OCI-LY1 (cell line): ENCODE results near the gene BORCS8.

Source experiments
- CTCF ChIP-seq: fragments of 200-600 bp; sonication (generic), shearing (Covaris generic); IDR thresholded peaks from 2 replicates; pipeline ENCODE4 v1.5.1; 2017; ENCODE audit warnings: mild to moderate bottlenecking, antibody characterized with exemption, low read length, moderate library complexity, mixed read lengths
- EZH2 ChIP-seq: fragments of 200-600 bp; sonication (generic), shearing (Covaris generic); IDR thresholded peaks from 2 replicates; pipeline ENCODE4 v1.8.0; 2017; ENCODE audit warnings: borderline replicate concordance, mixed run types, mild to moderate bottlenecking, antibody characterized with exemption, low read length, moderate library complexity, mixed read lengths

- TF ChIP-seq CTCF: no peak
- TF ChIP-seq EZH2: no peak
These were observed 45.1 kb downstream of the BORCS8 start for GRCh38 chr19:19146865-19147264.
